ENCODE data around the gene PAK6.

The PAK6 gene

GRCh38 chr15:40314723-40315276 is 75.9 kb downstream of the PAK6 start:
- no peak for DNase-seq
- Histone ChIP-seq H3K27me3 (ENCODE audit: insufficient read depth, low read length, poor library complexity) (no peaks in the 10 kb centered on the region), H4K8ac (ENCODE audit: low read depth, low read length) (no peak overlapping the region), H2BK15ac (replicated peaks; ENCODE audit: low read depth) (no peak overlapping the region), H3K4me1 (ENCODE audit: control insufficient read depth, low read depth, low read length) (no peaks in the 10 kb centered on the region), H2BK120ac (ENCODE audit: low read depth, low read length) (no peak overlapping the region), H3K23ac (ENCODE audit: low read length) (no peak overlapping the region), H3K4me3 (ENCODE audit: low read length) (no peak overlapping the region), H3K36me3 (ENCODE audit: control insufficient read depth, insufficient read depth, low read length) (no peaks in the 10 kb centered on the region), H2AK5ac (ENCODE audit: low read length) (no peak overlapping the region), H3K79me1 (ENCODE audit: low read length) (no peaks in the 10 kb centered on the region), H3K79me2 (ENCODE audit: control insufficient read depth, insufficient read depth, low read length) (no peaks in the 10 kb centered on the region), H3K18ac (ENCODE audit: low read length) (no peak overlapping the region), H2BK5ac (ENCODE audit: low read length) (no peak overlapping the region), H3K4ac (ENCODE audit: low read depth, low read length) (no peak overlapping the region), H3K4me2 (ENCODE audit: low read length) (no peak overlapping the region), H3K9ac (ENCODE audit: low read length) (no peak overlapping the region), H3K56ac (ENCODE audit: low read length) (no peak overlapping the region), H3K27ac (ENCODE audit: low read depth, low read length) (no peak overlapping the region), H4K5ac (ENCODE audit: low read length) (no peak overlapping the region)
- WGBS (ENCODE audit: extremely low coverage, insufficient coverage, low lambda C conversion rate), result no CpG with 5 or more reads among the region's 4 CpGs

- H3K4me2 ChIP-seq (ENCODE audit: low read length), result no peak overlapping the region
- no peak overlapping the region for H4K8ac ChIP-seq (ENCODE audit: low read depth, low read length)
- H2BK15ac ChIP-seq (replicated peaks; ENCODE audit: low read depth), result no peak overlapping the region
- H2BK5ac ChIP-seq (ENCODE audit: low read length), result no peak overlapping the region
- no peak overlapping the region for H3K4ac ChIP-seq (ENCODE audit: low read depth, low read length)
- no peaks in the 10 kb centered on the region for H3K79me1 ChIP-seq (ENCODE audit: low read length)
- H2AK5ac ChIP-seq (ENCODE audit: low read length), result no peak overlapping the region
- no peak overlapping the region for H3K4me3 ChIP-seq (ENCODE audit: low read length)
- WGBS (ENCODE audit: extremely low coverage, insufficient coverage, low lambda C conversion rate), result no CpG with 5 or more reads among the region's 3 CpGs
- no peak overlapping the region for H2BK120ac ChIP-seq (ENCODE audit: low read depth, low read length)
- H3K4me1 ChIP-seq (ENCODE audit: control insufficient read depth, low read depth, low read length), result no peaks in the 10 kb centered on the region
- H3K36me3 ChIP-seq (ENCODE audit: control insufficient read depth, insufficient read depth, low read length), result no peaks in the 10 kb centered on the region
- no peaks in the 10 kb centered on the region for H3K79me2 ChIP-seq (ENCODE audit: control insufficient read depth, insufficient read depth, low read length)
- no peak overlapping the region for H3K9ac ChIP-seq (ENCODE audit: low read length)
- H3K27me3 ChIP-seq (ENCODE audit: insufficient read depth, low read length, poor library complexity), result no peaks in the 10 kb centered on the region
- H3K23ac ChIP-seq (ENCODE audit: low read length), result no peak overlapping the region
- H4K5ac ChIP-seq (ENCODE audit: low read length), result no peak overlapping the region
- H3K18ac ChIP-seq (ENCODE audit: low read length), result no peak overlapping the region
- H3K27ac ChIP-seq (ENCODE audit: low read depth, low read length), result no peak overlapping the region
- no peak for DNase-seq
- H3K56ac ChIP-seq (ENCODE audit: low read length), result no peak overlapping the region
These were observed 78.1 kb downstream of the PAK6 start for GRCh38 chr15:40316931-40317330.

GRCh38 chr15:40317580-40317979 is 78.7 kb downstream of the PAK6 start:
- WGBS (ENCODE audit: extremely low coverage, insufficient coverage, low lambda C conversion rate), result no CpG with 5 or more reads among the region's 4 CpGs
- DNase-seq, result no peak

GRCh38 chr15:40320409-40320808 is 81.5 kb downstream of the PAK6 start:
- Histone ChIP-seq H4K5ac (ENCODE audit: low read length) (no peak overlapping the region), H3K18ac (ENCODE audit: low read length) (no peak overlapping the region), H2BK5ac (ENCODE audit: low read length) (no peak overlapping the region), H3K4ac (ENCODE audit: low read depth, low read length) (no peak overlapping the region), H3K4me1 (ENCODE audit: control insufficient read depth, low read depth, low read length) (peaks cover 5% of the 10 kb centered on the region), H3K27me3 (ENCODE audit: insufficient read depth, low read length, poor library complexity) (no peaks in the 10 kb centered on the region), H3K79me1 (ENCODE audit: low read length) (no peaks in the 10 kb centered on the region), H2AK5ac (ENCODE audit: low read length) (no peak overlapping the region), H3K56ac (ENCODE audit: low read length) (no peak overlapping the region), H3K4me2 (ENCODE audit: low read length) (no peak overlapping the region), H3K27ac (ENCODE audit: low read depth, low read length) (no peak overlapping the region), H4K8ac (ENCODE audit: low read depth, low read length) (no peak overlapping the region), H3K79me2 (ENCODE audit: control insufficient read depth, insufficient read depth, low read length) (no peaks in the 10 kb centered on the region), H3K23ac (ENCODE audit: low read length) (no peak overlapping the region), H2BK15ac (replicated peaks; ENCODE audit: low read depth) (no peak overlapping the region), H3K9ac (ENCODE audit: low read length) (no peak overlapping the region), H3K4me3 (ENCODE audit: low read length) (no peak overlapping the region), H3K36me3 (ENCODE audit: control insufficient read depth, insufficient read depth, low read length) (no peaks in the 10 kb centered on the region), H2BK120ac (ENCODE audit: low read depth, low read length) (no peak overlapping the region)
- no CpG with 5 or more reads among the region's 1 CpG for WGBS (ENCODE audit: extremely low coverage, insufficient coverage, low lambda C conversion rate)
- DNase-seq, result no peak

More at GRCh38 chr15:40317580-40317979, 78.7 kb downstream of the PAK6 start:
- H3K56ac ChIP-seq (ENCODE audit: low read length), result no peak overlapping the region
- no peak overlapping the region for H4K5ac ChIP-seq (ENCODE audit: low read length)
- no peak overlapping the region for H2BK15ac ChIP-seq (replicated peaks; ENCODE audit: low read depth)
- no peak overlapping the region for H2AK5ac ChIP-seq (ENCODE audit: low read length)
- H3K79me1 ChIP-seq (ENCODE audit: low read length), result no peaks in the 10 kb centered on the region
- no peak overlapping the region for H3K9ac ChIP-seq (ENCODE audit: low read length)
- H3K4ac ChIP-seq (ENCODE audit: low read depth, low read length), result no peak overlapping the region
- no peak overlapping the region for H2BK120ac ChIP-seq (ENCODE audit: low read depth, low read length)
- H3K27ac ChIP-seq (ENCODE audit: low read depth, low read length), result no peak overlapping the region
- no peak overlapping the region for H3K18ac ChIP-seq (ENCODE audit: low read length)
- H3K4me1 ChIP-seq (ENCODE audit: control insufficient read depth, low read depth, low read length), result peaks cover 3% of the 10 kb centered on the region
- no peaks in the 10 kb centered on the region for H3K36me3 ChIP-seq (ENCODE audit: control insufficient read depth, insufficient read depth, low read length)
- no peak overlapping the region for H3K23ac ChIP-seq (ENCODE audit: low read length)
- H3K27me3 ChIP-seq (ENCODE audit: insufficient read depth, low read length, poor library complexity), result no peaks in the 10 kb centered on the region
- no peak overlapping the region for H3K4me3 ChIP-seq (ENCODE audit: low read length)
- no peak overlapping the region for H3K4me2 ChIP-seq (ENCODE audit: low read length)
- no peak overlapping the region for H2BK5ac ChIP-seq (ENCODE audit: low read length)
- H3K79me2 ChIP-seq (ENCODE audit: control insufficient read depth, insufficient read depth, low read length), result no peaks in the 10 kb centered on the region
- H4K8ac ChIP-seq (ENCODE audit: low read depth, low read length), result no peak overlapping the region

GRCh38 chr15:40320931-40321371 is 82.1 kb downstream of the PAK6 start:
- Histone ChIP-seq H3K36me3 (ENCODE audit: control insufficient read depth, insufficient read depth, low read length) (no peaks in the 10 kb centered on the region), H2BK15ac (replicated peaks; ENCODE audit: low read depth) (no peak overlapping the region), H3K18ac (ENCODE audit: low read length) (no peak overlapping the region), H3K4ac (ENCODE audit: low read depth, low read length) (no peak overlapping the region), H3K9ac (ENCODE audit: low read length) (no peak overlapping the region), H3K56ac (ENCODE audit: low read length) (no peak overlapping the region), H3K4me3 (ENCODE audit: low read length) (no peak overlapping the region), H3K4me1 (ENCODE audit: control insufficient read depth, low read depth, low read length) (peaks cover 5% of the 10 kb centered on the region), H3K23ac (ENCODE audit: low read length) (no peak overlapping the region), H2BK120ac (ENCODE audit: low read depth, low read length) (no peak overlapping the region), H3K27me3 (ENCODE audit: insufficient read depth, low read length, poor library complexity) (no peaks in the 10 kb centered on the region), H3K79me2 (ENCODE audit: control insufficient read depth, insufficient read depth, low read length) (no peaks in the 10 kb centered on the region), H2BK5ac (ENCODE audit: low read length) (no peak overlapping the region), H3K4me2 (ENCODE audit: low read length) (no peak overlapping the region), H4K8ac (ENCODE audit: low read depth, low read length) (no peak overlapping the region), H4K5ac (ENCODE audit: low read length) (no peak overlapping the region), H3K79me1 (ENCODE audit: low read length) (no peaks in the 10 kb centered on the region), H3K27ac (ENCODE audit: low read depth, low read length) (no peak overlapping the region), H2AK5ac (ENCODE audit: low read length) (no peak overlapping the region)
- peak; percentile 78 for DNase-seq
- no CpG with 5 or more reads among the region's 2 CpGs for WGBS (ENCODE audit: extremely low coverage, insufficient coverage, low lambda C conversion rate)

All from mesendoderm (in vitro differentiated cells).